HepG2 (cell line): ENCODE data around the gene TUBB4A. TPM values are rescaled to one million over a fixed set of nuclear protein-coding genes. Genes with fewer than 3 reads are reported as not detected.

Experiments
- CCDC6 ChIP-seq: sonication (generic); formaldehyde crosslinking; IDR thresholded peaks from 2 replicates; pipeline ENCODE4 v1.8.1; 2022; ENCODE audit warnings: mild to moderate bottlenecking, missing genetic modification reagents, moderate library complexity
- FIP1L1 ChIP-seq: fragments of 200-400 bp; formaldehyde crosslinking; IDR thresholded peaks from 2 replicates; pipeline ENCODE4 v1.6.1; 2018; ENCODE audit warnings: low read depth, mild to moderate bottlenecking, low read length, moderate library complexity, borderline replicate concordance; ENCODE audit not compliant: insufficient read depth
- GABPA ChIP-seq, 2 experiments: IDR thresholded peaks; 2 replicates each; pipeline ENCODE4 v1.6.1; 2011 to 2016; ENCODE audit warnings: low read depth in 2 of 2, low read length in 1 of 2, missing biosample characterization in 1 of 2, missing genetic modification characterization in 1 of 2
- GATAD2A ChIP-seq: IDR thresholded peaks from 2 replicates; pipeline ENCODE4 v1.6.1; 2016
- MAZ ChIP-seq, 2 experiments: sonication (generic) in 1 of 2; formaldehyde crosslinking in 1 of 2; IDR thresholded peaks; 2 replicates each; pipeline versions ENCODE4 v1.5.0 to v1.6.1; 2012 to 2020; ENCODE audit warnings: low read depth in 2 of 2, mild to moderate bottlenecking in 2 of 2, borderline replicate concordance in 1 of 2, improper control_type of control experiment in 1 of 2, low read length in 1 of 2, missing genetic modification reagents in 1 of 2, moderate library complexity in 1 of 2
- NFATC3 ChIP-seq: sonication (generic); formaldehyde crosslinking; IDR thresholded peaks from 2 replicates; pipeline ENCODE4 v1.5.1; 2020; ENCODE audit warnings: mild to moderate bottlenecking, missing genetic modification reagents
- NFE2L1 ChIP-seq: sonication (generic); formaldehyde crosslinking; IDR thresholded peaks from 2 replicates; pipeline ENCODE4 v1.4.0; 2020; ENCODE audit warnings: missing genetic modification reagents, mild to moderate bottlenecking, borderline replicate concordance
- NR2F1 ChIP-seq, 2 experiments: fragments of 450-650 bp in 1 of 2; formaldehyde crosslinking in 1 of 2; IDR thresholded peaks; 2 replicates each; pipeline versions ENCODE4 v1.5.0 to v1.6.1; 2016 to 2020; ENCODE audit warnings: mild to moderate bottlenecking in 1 of 2, missing compliant biosample characterization in 1 of 2, missing genetic modification reagents in 1 of 2, moderate library complexity in 1 of 2
- POLR2AphosphoS2 ChIP-seq: IDR thresholded peaks from 2 replicates; pipeline ENCODE4 v1.6.1; 2011; ENCODE audit warnings: low read depth, low read length, improper control_type of control experiment
- SATB2 ChIP-seq: sonication (generic); formaldehyde crosslinking; IDR thresholded peaks from 2 replicates; pipeline ENCODE4 v1.5.0; 2020; ENCODE audit warnings: missing genetic modification reagents
- SIX4 ChIP-seq: sonication (generic); formaldehyde crosslinking; IDR thresholded peaks from 2 replicates; pipeline ENCODE4 v1.4.0; 2020; ENCODE audit warnings: missing genetic modification reagents
- SP140L ChIP-seq: sonication (generic); formaldehyde crosslinking; IDR thresholded peaks from 2 replicates; pipeline ENCODE4 v1.4.0; 2020; ENCODE audit warnings: missing genetic modification reagents, borderline replicate concordance
- TAF1 ChIP-seq: sonication (generic); formaldehyde crosslinking; IDR thresholded peaks from 2 replicates; pipeline ENCODE4 v1.4.0; 2020; ENCODE audit warnings: missing genetic modification reagents
- TEAD2 ChIP-seq: sonication (generic); formaldehyde crosslinking; IDR thresholded peaks from 2 replicates; pipeline ENCODE4 v1.9.0; 2021; ENCODE audit warnings: missing genetic modification reagents
- ZBTB38 ChIP-seq: sonication (generic); formaldehyde crosslinking; IDR thresholded peaks from 2 replicates; pipeline ENCODE4 v1.5.1; 2020; ENCODE audit warnings: mild to moderate bottlenecking, missing genetic modification reagents
- ZMYM4 ChIP-seq: sonication (generic); formaldehyde crosslinking; IDR thresholded peaks from 2 replicates; pipeline ENCODE4 v1.8.1; 2023; ENCODE audit warnings: mild to moderate bottlenecking, missing genetic modification reagents
- ZNF30 ChIP-seq: sonication (generic); formaldehyde crosslinking; IDR thresholded peaks from 2 replicates; pipeline ENCODE4 v1.5.0; 2020; ENCODE audit warnings: mild to moderate bottlenecking, missing genetic modification reagents
- ZNF33A ChIP-seq: sonication (generic); formaldehyde crosslinking; IDR thresholded peaks from 2 replicates; pipeline ENCODE4 v1.5.1; 2020; ENCODE audit warnings: missing genetic modification reagents, mild to moderate bottlenecking, moderate library complexity, borderline replicate concordance
- polyA plus RNA-seq, 8 experiments: library from polyadenylated mRNA; depleted of rRNA in 3 of 8; stranded (reverse) in 7 of 8; unstranded in 1 of 8; fragments of >200 nt; fragmentation: Illumina TruSeq in 4 of 8; extraction: Trizol in 4 of 8; gene quantifications; 2 replicates each; pipeline versions ENCODE4 v1.2.1 to v1.2.3, GENCODE V29; 2011 to 2016; ENCODE audit warnings: low read depth in 4 of 8, missing spikeins in 1 of 8, mixed read lengths in 1 of 8; ENCODE audit not compliant: insufficient read depth in 1 of 8
- total RNA-seq, 5 experiments: library from RNA; depleted of rRNA; stranded (reverse); fragments of >200 nt; fragmentation: Illumina TruSeq; extraction: Trizol; gene quantifications; 2 replicates each; pipeline ENCODE4 v1.2.3, GENCODE V29; 2016; ENCODE audit warnings: low read depth in 1 of 5
- TF ChIP-seq, protein P1 (sequence below): IDR thresholded peaks from 2 replicates; pipeline ENCODE4 v1.6.1; 2016
- TF ChIP-seq, protein P2 (sequence below): sonication (generic); formaldehyde crosslinking; IDR thresholded peaks from 2 replicates; pipeline ENCODE4 v1.4.0; 2020; ENCODE audit warnings: mild to moderate bottlenecking, missing genetic modification reagents
- TF ChIP-seq, protein P3 (sequence below): sonication (generic); formaldehyde crosslinking; conservative IDR thresholded peaks from 2 replicates; pipeline ENCODE4 v1.8.0; 2022; ENCODE audit warnings: low read depth, missing genetic modification reagents
- TF ChIP-seq, protein P4 (sequence below): sonication (generic); formaldehyde crosslinking; IDR thresholded peaks from 2 replicates; pipeline ENCODE4 v1.5.0; 2020; ENCODE audit warnings: mild to moderate bottlenecking, missing genetic modification reagents

TUBB4A gene
- total and polyA plus RNA-seq, 2 of the 13 experiments (the other 11 are each of a cell fraction or from before 2014, with no cell fraction given): not detected

DNA sequence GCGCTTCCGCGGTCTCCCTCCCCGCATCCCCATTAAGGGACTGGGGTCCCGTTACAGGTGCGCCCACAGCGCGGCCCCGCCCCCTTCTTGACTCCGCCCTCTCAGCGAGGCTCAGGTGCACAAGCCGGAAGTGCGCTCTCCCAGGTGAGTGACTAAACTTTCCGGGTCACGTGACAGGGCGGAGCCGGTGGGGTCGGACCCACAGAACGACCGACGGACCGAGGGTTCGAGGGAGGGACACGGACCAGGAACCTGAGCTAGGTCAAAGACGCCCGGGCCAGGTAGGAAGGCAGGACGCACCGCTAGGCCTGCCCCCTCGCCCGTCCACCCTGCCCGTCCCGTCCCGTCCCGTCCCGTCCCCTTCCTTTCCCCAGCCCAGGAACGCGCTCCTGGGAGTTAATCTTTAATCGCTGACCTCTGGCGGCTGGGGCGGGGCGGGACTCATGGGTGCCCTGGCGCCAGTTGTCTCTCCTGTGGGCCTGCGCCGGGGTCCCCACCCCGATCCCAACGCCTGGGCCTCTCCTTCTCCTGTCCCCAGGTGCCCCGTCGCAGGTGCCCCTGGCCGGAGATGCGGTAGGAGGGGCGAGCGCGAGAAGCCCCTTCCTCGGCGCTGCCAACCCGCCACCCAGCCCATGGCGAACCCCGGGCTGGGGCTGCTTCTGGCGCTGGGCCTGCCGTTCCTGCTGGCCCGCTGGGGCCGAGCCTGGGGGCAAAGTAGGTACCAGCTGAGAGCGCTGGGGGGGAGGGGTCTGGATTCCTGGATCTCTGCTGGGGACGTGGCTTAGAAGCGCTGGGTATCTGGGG lies 37.8 kb downstream of the TUBB4A start, which contains the start of gene CRB3 (continued):
- TF ChIP-seq SP140L (CRISPR knock-in tag) (no peak), CCDC6 (no peak), GATAD2A (CRISPR knock-in tag) (peak; percentile 60), SIX4 (CRISPR knock-in tag) (no peak), TEAD2 (CRISPR knock-in tag) (no peak), GABPA (IDR thresholded peaks at IDR 0.05; ENCODE audit: low read depth, low read length) (peak; percentile 47), GABPA (CRISPR knock-in tag; IDR thresholded peaks at IDR 0.05; ENCODE audit: low read depth) (peak; percentile 79), MAZ (IDR thresholded peaks at IDR 0.05; ENCODE audit: borderline replicate concordance, low read depth, low read length) (no peak), MAZ (CRISPR knock-in tag; IDR thresholded peaks at IDR 0.05; ENCODE audit: low read depth) (peak; percentile 84), NR2F1 (CRISPR knock-in tag; IDR thresholded peaks at IDR 0.05) (peak in 1 of 2 experiments; percentile 35; a peak in 1 of 4 replicates), NFATC3 (CRISPR knock-in tag) (0 out of 2 replicates have a peak, but pooled peaks have one; percentile 27), FIP1L1 (no peak), SATB2 (no peak), ZNF30 (CRISPR knock-in tag) (no peak), TAF1 (CRISPR knock-in tag) (peak; percentile 65; the same call in 1 of the 2 replicates), ZMYM4 (CRISPR knock-in tag) (peak; percentile 49), NFE2L1 (no peak), ZBTB38 (CRISPR knock-in tag) (0 out of 2 replicates have a peak, but pooled peaks have one; percentile 20), ZNF33A (CRISPR knock-in tag) (no peak), POLR2AphosphoS2 (no peak)
- TF ChIP-seq, protein P1, sequence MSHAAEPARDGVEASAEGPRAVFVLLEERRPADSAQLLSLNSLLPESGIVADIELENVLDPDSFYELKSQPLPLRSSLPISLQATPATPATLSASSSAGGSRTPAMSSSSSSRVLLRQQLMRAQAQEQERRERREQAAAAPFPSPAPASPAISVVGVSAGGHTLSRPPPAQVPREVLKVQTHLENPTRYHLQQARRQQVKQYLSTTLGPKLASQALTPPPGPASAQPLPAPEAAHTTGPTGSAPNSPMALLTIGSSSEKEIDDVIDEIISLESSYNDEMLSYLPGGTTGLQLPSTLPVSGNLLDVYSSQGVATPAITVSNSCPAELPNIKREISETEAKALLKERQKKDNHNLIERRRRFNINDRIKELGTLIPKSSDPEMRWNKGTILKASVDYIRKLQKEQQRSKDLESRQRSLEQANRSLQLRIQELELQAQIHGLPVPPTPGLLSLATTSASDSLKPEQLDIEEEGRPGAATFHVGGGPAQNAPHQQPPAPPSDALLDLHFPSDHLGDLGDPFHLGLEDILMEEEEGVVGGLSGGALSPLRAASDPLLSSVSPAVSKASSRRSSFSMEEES (CRISPR knock-in tag): peak; percentile 60; the same call in 1 of the 2 replicates
- TF ChIP-seq, protein P2, sequence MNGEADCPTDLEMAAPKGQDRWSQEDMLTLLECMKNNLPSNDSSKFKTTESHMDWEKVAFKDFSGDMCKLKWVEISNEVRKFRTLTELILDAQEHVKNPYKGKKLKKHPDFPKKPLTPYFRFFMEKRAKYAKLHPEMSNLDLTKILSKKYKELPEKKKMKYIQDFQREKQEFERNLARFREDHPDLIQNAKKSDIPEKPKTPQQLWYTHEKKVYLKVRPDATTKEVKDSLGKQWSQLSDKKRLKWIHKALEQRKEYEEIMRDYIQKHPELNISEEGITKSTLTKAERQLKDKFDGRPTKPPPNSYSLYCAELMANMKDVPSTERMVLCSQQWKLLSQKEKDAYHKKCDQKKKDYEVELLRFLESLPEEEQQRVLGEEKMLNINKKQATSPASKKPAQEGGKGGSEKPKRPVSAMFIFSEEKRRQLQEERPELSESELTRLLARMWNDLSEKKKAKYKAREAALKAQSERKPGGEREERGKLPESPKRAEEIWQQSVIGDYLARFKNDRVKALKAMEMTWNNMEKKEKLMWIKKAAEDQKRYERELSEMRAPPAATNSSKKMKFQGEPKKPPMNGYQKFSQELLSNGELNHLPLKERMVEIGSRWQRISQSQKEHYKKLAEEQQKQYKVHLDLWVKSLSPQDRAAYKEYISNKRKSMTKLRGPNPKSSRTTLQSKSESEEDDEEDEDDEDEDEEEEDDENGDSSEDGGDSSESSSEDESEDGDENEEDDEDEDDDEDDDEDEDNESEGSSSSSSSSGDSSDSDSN (CRISPR knock-in tag): peak; percentile 69
- TF ChIP-seq, protein P3, sequence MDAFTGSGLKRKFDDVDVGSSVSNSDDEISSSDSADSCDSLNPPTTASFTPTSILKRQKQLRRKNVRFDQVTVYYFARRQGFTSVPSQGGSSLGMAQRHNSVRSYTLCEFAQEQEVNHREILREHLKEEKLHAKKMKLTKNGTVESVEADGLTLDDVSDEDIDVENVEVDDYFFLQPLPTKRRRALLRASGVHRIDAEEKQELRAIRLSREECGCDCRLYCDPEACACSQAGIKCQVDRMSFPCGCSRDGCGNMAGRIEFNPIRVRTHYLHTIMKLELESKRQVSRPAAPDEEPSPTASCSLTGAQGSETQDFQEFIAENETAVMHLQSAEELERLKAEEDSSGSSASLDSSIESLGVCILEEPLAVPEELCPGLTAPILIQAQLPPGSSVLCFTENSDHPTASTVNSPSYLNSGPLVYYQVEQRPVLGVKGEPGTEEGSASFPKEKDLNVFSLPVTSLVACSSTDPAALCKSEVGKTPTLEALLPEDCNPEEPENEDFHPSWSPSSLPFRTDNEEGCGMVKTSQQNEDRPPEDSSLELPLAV (CRISPR knock-in tag): no peak
- TF ChIP-seq, protein P4, sequence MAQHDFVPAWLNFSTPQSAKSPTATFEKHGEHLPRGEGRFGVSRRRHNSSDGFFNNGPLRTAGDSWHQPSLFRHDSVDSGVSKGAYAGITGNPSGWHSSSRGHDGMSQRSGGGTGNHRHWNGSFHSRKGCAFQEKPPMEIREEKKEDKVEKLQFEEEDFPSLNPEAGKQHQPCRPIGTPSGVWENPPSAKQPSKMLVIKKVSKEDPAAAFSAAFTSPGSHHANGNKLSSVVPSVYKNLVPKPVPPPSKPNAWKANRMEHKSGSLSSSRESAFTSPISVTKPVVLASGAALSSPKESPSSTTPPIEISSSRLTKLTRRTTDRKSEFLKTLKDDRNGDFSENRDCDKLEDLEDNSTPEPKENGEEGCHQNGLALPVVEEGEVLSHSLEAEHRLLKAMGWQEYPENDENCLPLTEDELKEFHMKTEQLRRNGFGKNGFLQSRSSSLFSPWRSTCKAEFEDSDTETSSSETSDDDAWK (CRISPR knock-in tag): no peak
